Parathyroid adenoma (tissue), 2 donors: Measurements from ENCODE around the gene NUP153.

Source experiments
- H2AFZ ChIP-seq: fragments of 300-600 bp; sonication (generic); one replicate; pipeline ENCODE4 v1.7.0; 2017; ENCODE audit warnings: antibody characterized with exemption, mild to moderate bottlenecking
- H3K27ac ChIP-seq: fragments of 300-600 bp; sonication (generic); one replicate; pipeline ENCODE4 v1.7.0; 2017
- H3K27me3 ChIP-seq: fragments of 300-600 bp; sonication (generic); one replicate; pipeline ENCODE4 v1.7.0; 2017; ENCODE audit warnings: low read length; ENCODE audit not compliant: control insufficient read depth, insufficient read depth
- H3K36me3 ChIP-seq: fragments of 300-600 bp; sonication (generic); one replicate; pipeline ENCODE4 v1.7.0; 2017; ENCODE audit warnings: low read length; ENCODE audit not compliant: control insufficient read depth, insufficient read depth
- H3K4me1 ChIP-seq: fragments of 300-600 bp; sonication (generic); one replicate; pipeline ENCODE4 v1.7.0; 2017; ENCODE audit warnings: control low read depth
- H3K4me2 ChIP-seq: fragments of 300-600 bp; sonication (generic); one replicate; pipeline ENCODE4 v1.7.0; 2017; ENCODE audit warnings: low read length
- H3K4me3 ChIP-seq: fragments of 300-600 bp; sonication (generic); one replicate; pipeline ENCODE4 v1.7.0; 2017; ENCODE audit warnings: low read depth, low read length
- H3K79me2 ChIP-seq: fragments of 300-600 bp; sonication (generic); one replicate; pipeline ENCODE4 v1.7.0; 2017; ENCODE audit warnings: control low read depth
- H3K9ac ChIP-seq: fragments of 300-600 bp; sonication (generic); one replicate; pipeline ENCODE4 v1.7.0; 2017; ENCODE audit warnings: mild to moderate bottlenecking
- H3K9me3 ChIP-seq: fragments of 300-600 bp; sonication (generic); one replicate; pipeline ENCODE4 v1.7.0; 2017; ENCODE audit warnings: low read length; ENCODE audit not compliant: control insufficient read depth
- CTCF ChIP-seq: fragments of 300-600 bp; sonication (generic); IDR thresholded peaks from one replicate; pipeline ENCODE4 v1.7.0; 2017; ENCODE audit warnings: antibody characterized with exemption, mild to moderate bottlenecking
- donor health status: primary hyperparathyroidism.

The NUP153 gene

DNA sequence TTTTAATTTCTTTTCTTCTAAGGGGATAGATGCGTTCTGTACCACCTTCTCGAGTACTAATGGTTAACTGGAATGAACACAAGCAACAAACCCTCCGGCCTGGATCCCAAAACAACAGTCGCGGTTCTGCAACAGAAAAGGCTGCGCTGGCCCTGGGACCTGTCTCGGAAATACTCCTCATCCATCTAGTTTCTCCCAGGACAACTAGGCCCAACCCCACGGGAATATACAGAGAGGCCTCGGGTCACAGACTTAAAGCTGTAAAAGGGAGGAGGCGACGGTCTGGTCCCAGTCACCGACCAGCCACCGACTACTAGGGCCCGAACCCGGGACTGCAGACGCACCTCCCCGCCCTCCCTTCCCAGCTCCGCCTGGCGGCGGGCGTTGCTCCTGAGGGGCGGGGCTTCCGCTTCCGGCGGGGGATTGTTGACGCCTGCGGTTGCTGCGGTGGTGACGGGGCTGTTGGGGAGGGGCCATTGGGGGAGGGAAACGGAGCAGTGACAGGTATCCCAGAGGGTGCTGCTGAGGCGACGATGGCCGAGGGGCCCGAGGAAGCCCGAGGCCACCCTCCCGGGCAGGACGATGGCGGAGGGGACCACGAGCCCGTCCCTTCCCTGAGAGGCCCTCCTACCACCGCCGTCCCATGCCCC is 106.7 kb downstream of the NUP153 start, which contains the start of gene FAM8A1:
Gene FAM8A1, plus strand, starts transcription at position 426 of the 650 bp plus-strand sequence. Its CDS starts 108 bp downstream, at position 534.
- H2AFZ ChIP-seq = peak within 1 kb of the TSS; percentile 93
- H3K4me1 ChIP-seq = no peaks in the 10 kb centered on the region
- peak; percentile 67 for TF ChIP-seq CTCF
- H3K4me2 ChIP-seq = peak within 1 kb of the TSS; percentile 93
- H3K79me2 ChIP-seq = no peaks in the 10 kb centered on the region
- H3K9ac ChIP-seq = peak within 1 kb of the TSS; percentile 61
- peak within 1 kb of the TSS; percentile 81 for H3K4me3 ChIP-seq
- H3K9me3 ChIP-seq = no peaks in the 10 kb centered on the region
- H3K27ac ChIP-seq = peak within 1 kb of the TSS; percentile 74
- H3K36me3 ChIP-seq = no peaks in the 10 kb centered on the region
- no peaks in the 10 kb centered on the region for H3K27me3 ChIP-seq

GRCh38 chr6:17596085-17596484 is 110.6 kb downstream of the NUP153 start:
- no peaks in the 10 kb centered on the region for H3K36me3 ChIP-seq
- H3K4me3 ChIP-seq = no peak overlapping the region
- H3K27me3 ChIP-seq = no peaks in the 10 kb centered on the region
- H3K9ac ChIP-seq = no peak overlapping the region
- no peak overlapping the region for H2AFZ ChIP-seq
- H3K79me2 ChIP-seq = no peaks in the 10 kb centered on the region
- TF ChIP-seq CTCF = no peak
- no peaks in the 10 kb centered on the region for H3K4me1 ChIP-seq
- H3K27ac ChIP-seq = no peak overlapping the region
- H3K9me3 ChIP-seq = no peaks in the 10 kb centered on the region
- H3K4me2 ChIP-seq = no peak overlapping the region

DNA sequence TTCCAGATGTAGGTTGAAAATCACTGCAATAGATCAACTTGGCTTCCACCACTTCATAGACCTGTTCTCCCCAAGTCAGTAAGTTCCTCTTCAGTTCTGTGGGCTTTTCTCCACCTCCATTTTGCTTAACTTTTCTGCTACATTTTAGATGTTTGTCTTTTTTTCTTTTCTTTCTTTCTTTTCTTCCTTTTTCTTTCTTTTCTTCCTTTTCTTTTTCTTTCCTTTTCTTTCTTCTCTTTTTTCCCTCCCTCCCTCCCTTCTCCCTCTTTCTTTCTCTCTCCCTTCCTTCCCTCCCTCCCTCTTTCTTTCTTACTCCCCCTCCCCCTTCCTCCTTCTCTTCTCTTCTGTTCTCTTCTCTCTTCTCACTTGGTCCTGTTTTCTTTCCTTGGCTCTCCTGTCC is 113.5 kb downstream of the NUP153 start:
- no peak for TF ChIP-seq CTCF
- Histone ChIP-seq H3K9me3 (no peaks in the 10 kb centered on the region), H3K27ac (no peak overlapping the region), H3K27me3 (no peaks in the 10 kb centered on the region), H3K4me1 (no peaks in the 10 kb centered on the region), H3K9ac (no peak overlapping the region), H3K4me3 (no peak overlapping the region), H3K36me3 (no peaks in the 10 kb centered on the region), H3K4me2 (no peak overlapping the region), H2AFZ (no peak overlapping the region), H3K79me2 (no peaks in the 10 kb centered on the region)

DNA sequence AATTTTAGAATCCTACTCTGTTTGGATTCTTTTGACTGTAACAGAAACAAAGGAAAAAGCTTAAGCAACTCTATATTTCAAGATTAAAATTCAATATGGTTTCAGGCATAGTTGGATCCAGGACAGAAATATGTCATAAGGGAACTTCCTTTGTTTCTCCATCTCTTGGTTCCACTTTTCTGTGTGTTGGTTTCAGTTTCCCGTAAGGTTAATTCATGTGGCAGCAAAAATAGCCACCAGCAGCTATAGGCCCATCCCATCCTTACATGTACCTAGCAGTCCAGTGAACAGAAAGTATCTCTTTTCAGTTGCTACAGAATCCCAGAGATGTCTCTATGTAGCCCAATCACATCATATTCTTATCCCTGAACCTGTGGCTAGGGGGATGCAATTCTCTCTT is 115.4 kb downstream of the NUP153 start:
- Histone ChIP-seq H3K4me3 (no peak overlapping the region), H3K9me3 (no peaks in the 10 kb centered on the region), H3K27ac (no peak overlapping the region), H3K36me3 (no peaks in the 10 kb centered on the region), H3K27me3 (no peaks in the 10 kb centered on the region), H3K4me1 (no peaks in the 10 kb centered on the region), H2AFZ (no peak overlapping the region), H3K9ac (no peak overlapping the region), H3K4me2 (no peak overlapping the region), H3K79me2 (no peaks in the 10 kb centered on the region)
- TF ChIP-seq CTCF = no peak
